Loucy (cell line): Measurements from ENCODE around the gene ANXA3.

Experiments used
- H2AFZ ChIP-seq: fragments of 200-600 bp; sonication (generic); 2 replicates; pipeline ENCODE4 v1.6.0; 2016; ENCODE audit warnings: antibody characterized with exemption, mild to moderate bottlenecking, low read length, moderate library complexity
- H3F3A ChIP-seq: fragments of 200-600 bp; 2 replicates; pipeline ENCODE4 v1.6.0; 2016; ENCODE audit warnings: antibody characterized with exemption, low read depth, mild to moderate bottlenecking
- H3K27me3 ChIP-seq: fragments of 200-600 bp; sonication (generic); 2 replicates; pipeline ENCODE4 v1.6.1; 2014; ENCODE audit warnings: low read length, mild to moderate bottlenecking; ENCODE audit not compliant: insufficient read depth, poor library complexity, severe bottlenecking
- H3K36me3 ChIP-seq: fragments of 200-600 bp; sonication (generic); 2 replicates; pipeline ENCODE4 v1.6.1; 2016; ENCODE audit warnings: low read length; ENCODE audit not compliant: insufficient read depth
- H3K4me1 ChIP-seq: fragments of 200-600 bp; sonication (generic); 2 replicates; pipeline ENCODE4 v1.5.1; 2014; ENCODE audit warnings: low read length, mild to moderate bottlenecking; ENCODE audit not compliant: insufficient read depth, poor library complexity, severe bottlenecking
- H3K4me2 ChIP-seq: fragments of 200-600 bp; sonication (generic); 2 replicates; pipeline ENCODE4 v1.6.0; 2014; ENCODE audit warnings: antibody characterized with exemption, low read length, low read depth, mild to moderate bottlenecking; ENCODE audit not compliant: poor library complexity, severe bottlenecking
- H3K4me3 ChIP-seq: fragments of 200-600 bp; sonication (generic); 2 replicates; pipeline ENCODE4 v1.5.1; 2014; ENCODE audit warnings: low read length, mild to moderate bottlenecking, mixed read lengths; ENCODE audit not compliant: poor library complexity, severe bottlenecking
- H3K79me2 ChIP-seq: fragments of 200-600 bp; sonication (generic); 2 replicates; pipeline ENCODE4 v1.6.1; 2014; ENCODE audit warnings: low read length; ENCODE audit not compliant: insufficient read depth
- H3K9ac ChIP-seq: fragments of 200-600 bp; sonication (generic); 2 replicates; pipeline ENCODE4 v1.6.0; 2014; ENCODE audit warnings: mild to moderate bottlenecking, low read depth, low read length, moderate library complexity; ENCODE audit not compliant: poor library complexity, severe bottlenecking
- H3K9me2 ChIP-seq: fragments of 200-600 bp; sonication (generic); replicated peaks from 2 replicates; pipeline ENCODE4 v1.6.1; 2016; ENCODE audit warnings: low read depth, low read length, mixed read lengths
- H3K9me3 ChIP-seq: fragments of 200-600 bp; sonication (generic); 2 replicates; pipeline ENCODE4 v1.6.1; 2014; ENCODE audit warnings: mild to moderate bottlenecking, antibody characterized with exemption, low read length, low read depth; ENCODE audit not compliant: insufficient read depth
- H4K20me1 ChIP-seq: fragments of 200-600 bp; sonication (generic); 2 replicates; pipeline ENCODE4 v1.6.0; 2014; ENCODE audit warnings: antibody characterized with exemption, low read length, mild to moderate bottlenecking; ENCODE audit not compliant: insufficient read depth, poor library complexity, severe bottlenecking
- CTCF ChIP-seq: fragments of 200-600 bp; sonication (generic); conservative IDR thresholded peaks from 2 replicates; pipeline ENCODE4 v1.5.1; 2014; ENCODE audit warnings: mild to moderate bottlenecking, antibody characterized with exemption, low read length
- EZH2phosphoT487 ChIP-seq: fragments of 200-600 bp; IDR thresholded peaks from 2 replicates; pipeline ENCODE4 v1.6.1; 2018; ENCODE audit warnings: antibody characterized with exemption, mild to moderate bottlenecking, moderate library complexity, borderline replicate concordance

Gene ANXA3

DNA sequence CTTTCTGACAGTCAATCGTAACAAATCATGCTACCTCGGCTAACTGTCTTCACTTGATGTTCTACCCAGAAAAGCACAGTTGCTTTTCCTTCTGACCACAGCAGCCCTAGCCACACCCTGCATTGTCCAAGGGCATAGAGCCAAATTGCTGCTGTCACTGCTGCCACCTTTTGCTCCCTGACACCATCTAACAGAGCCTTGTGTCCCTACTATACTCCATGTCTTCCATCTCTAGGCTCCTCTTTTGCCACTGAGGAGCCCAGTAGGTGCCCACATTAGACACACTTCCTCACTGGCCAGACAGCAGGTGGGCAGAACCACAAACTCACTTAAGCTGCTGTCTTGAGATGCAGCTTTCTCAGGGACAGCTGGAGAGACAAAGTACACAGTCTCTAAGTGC, 91.4 kb downstream of the ANXA3 start:
- Histone ChIP-seq H3K27me3 (no peaks in the 10 kb centered on the region), H2AFZ (peak overlapping the region; percentile 60), H3K9me3 (no peaks in the 10 kb centered on the region), H4K20me1 (no peaks in the 10 kb centered on the region), H3K4me3 (peak overlapping the region; percentile 6), H3K4me1 (peaks cover 70% of the 10 kb centered on the region), H3K9ac (peak overlapping the region; percentile 61), H3K4me2 (peak overlapping the region; percentile 40), H3F3A (no peaks in the 10 kb centered on the region), H3K79me2 (no peaks in the 10 kb centered on the region), H3K36me3 (no peaks in the 10 kb centered on the region), H3K9me2 (no peaks in the 10 kb centered on the region)
- TF ChIP-seq CTCF, result no peak; the same call in 1 of the 2 replicates
- TF ChIP-seq EZH2phosphoT487, result no peak

DNA sequence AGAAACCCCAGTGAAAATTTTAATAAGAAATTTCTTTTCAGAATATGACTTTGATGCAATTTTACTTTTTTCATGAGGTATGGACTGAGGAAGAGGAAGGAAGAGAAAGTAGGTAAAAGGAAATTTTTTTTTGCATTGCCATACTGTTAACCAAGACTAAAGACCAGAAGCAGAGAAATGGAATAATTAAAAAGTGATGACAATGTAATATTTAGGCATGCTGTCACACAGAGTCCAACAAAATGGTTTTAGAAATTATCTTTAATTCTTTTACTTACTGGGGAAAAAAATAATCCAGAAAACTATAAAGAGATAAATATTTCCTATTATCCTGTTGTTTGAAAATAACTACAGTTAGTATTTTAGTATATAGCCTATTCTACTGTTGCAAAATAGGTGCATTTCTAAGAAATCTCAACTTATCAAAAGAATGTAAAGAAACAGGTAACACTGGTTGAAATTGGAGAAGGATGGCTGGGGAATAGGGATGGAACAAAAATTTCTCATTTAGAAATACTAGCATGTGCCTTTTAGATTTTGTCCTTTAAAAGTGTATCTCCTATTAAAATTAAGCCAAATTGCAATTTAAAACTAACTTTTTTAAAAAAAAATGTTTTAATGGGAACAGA, 92.6 kb downstream of the ANXA3 start:
- Histone ChIP-seq H3K9me3 (no peaks in the 10 kb centered on the region), H3K4me2 (peak overlapping the region; percentile 46), H3K27me3 (no peaks in the 10 kb centered on the region), H3K79me2 (no peaks in the 10 kb centered on the region), H2AFZ (no peak overlapping the region), H3K9me2 (no peaks in the 10 kb centered on the region), H3K36me3 (no peaks in the 10 kb centered on the region), H3K4me3 (peak overlapping the region; percentile 40), H3K9ac (no peak overlapping the region), H3K4me1 (peaks cover 64% of the 10 kb centered on the region), H3F3A (no peaks in the 10 kb centered on the region), H4K20me1 (no peaks in the 10 kb centered on the region)
- TF ChIP-seq EZH2phosphoT487, result no peak
- no peak for TF ChIP-seq CTCF

DNA sequence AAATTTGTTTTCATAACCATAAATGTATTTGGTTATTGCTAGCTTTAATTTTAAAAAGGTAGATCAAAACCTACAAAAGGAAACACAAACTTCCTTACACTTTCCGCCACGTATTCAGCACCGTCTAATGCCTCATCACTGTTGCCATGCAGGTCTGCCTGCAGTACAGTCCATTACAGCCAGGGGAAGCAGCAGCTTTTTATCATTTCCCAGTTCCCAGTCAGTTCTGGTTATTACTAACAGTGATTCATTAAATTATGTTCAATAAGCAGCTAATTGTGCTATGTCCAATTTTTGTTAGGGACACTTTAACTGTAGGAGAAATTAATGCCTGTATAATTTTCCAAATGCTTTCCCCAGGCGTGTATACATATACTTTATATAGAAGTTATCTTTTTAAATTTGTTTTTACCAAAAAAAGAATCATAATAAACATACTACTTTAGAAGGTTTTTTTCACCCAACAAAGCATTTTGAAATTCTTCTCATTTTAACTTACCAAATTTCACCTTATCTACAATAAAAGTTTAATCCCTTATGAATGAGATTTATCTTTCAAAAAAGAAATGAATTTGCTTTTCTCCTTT, 93.3 kb downstream of the ANXA3 start:
- H4K20me1 ChIP-seq, result no peaks in the 10 kb centered on the region
- H2AFZ ChIP-seq, result no peak overlapping the region
- H3K4me1 ChIP-seq, result peaks cover 64% of the 10 kb centered on the region
- H3K9ac ChIP-seq, result no peak overlapping the region
- no peaks in the 10 kb centered on the region for H3F3A ChIP-seq
- H3K27me3 ChIP-seq, result no peaks in the 10 kb centered on the region
- H3K4me3 ChIP-seq, result peak overlapping the region; percentile 40
- H3K9me3 ChIP-seq, result no peaks in the 10 kb centered on the region
- no peaks in the 10 kb centered on the region for H3K9me2 ChIP-seq
- TF ChIP-seq CTCF, result peak; percentile 83
- TF ChIP-seq EZH2phosphoT487, result no peak
- no peaks in the 10 kb centered on the region for H3K79me2 ChIP-seq
- H3K36me3 ChIP-seq, result no peaks in the 10 kb centered on the region
- H3K4me2 ChIP-seq, result peak overlapping the region; percentile 46
